Esophagus muscularis mucosa (tissue), 3 donors: ENCODE results near the gene TNFAIP8L2.

ENCODE experiments used
- POLR2A ChIP-seq: fragments of 450-650 bp; IDR thresholded peaks from one replicate; pipeline ENCODE4 v1.6.1; 2017; ENCODE audit warnings: antibody characterized with exemption, moderate library complexity, mild to moderate bottlenecking, low read depth
- TF ChIP-seq, protein P1 (sequence below), 3 experiments: fragments of 200-600 bp in 2 of 3; fragments of 450-650 bp in 1 of 3; sonication (generic) in 2 of 3; IDR thresholded peaks; one replicate each; pipeline ENCODE4 v1.5.1; 2017 to 2019; ENCODE audit warnings: antibody characterized with exemption in 3 of 3, mild to moderate bottlenecking in 2 of 3, moderate library complexity in 1 of 3

DNA sequence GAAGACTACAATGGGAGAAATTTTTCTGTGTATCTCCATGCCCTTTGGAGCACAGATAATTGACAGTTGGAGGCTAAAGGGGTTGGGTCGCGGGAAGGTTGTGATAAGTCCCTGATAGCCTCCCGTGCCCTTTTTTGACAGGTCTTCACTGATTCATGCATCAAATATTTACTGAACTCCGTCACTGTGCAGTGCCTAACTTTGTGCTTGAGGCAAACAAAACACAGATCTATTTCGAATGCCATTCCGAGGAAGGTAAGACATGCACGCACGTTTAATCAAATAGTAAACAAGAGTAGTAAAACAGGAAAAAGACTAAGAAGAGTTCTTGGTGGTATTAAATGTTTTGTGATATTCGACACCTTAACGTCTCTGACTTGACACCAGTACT, 41.4 kb downstream of the TNFAIP8L2 start:
- TF ChIP-seq, protein P1, sequence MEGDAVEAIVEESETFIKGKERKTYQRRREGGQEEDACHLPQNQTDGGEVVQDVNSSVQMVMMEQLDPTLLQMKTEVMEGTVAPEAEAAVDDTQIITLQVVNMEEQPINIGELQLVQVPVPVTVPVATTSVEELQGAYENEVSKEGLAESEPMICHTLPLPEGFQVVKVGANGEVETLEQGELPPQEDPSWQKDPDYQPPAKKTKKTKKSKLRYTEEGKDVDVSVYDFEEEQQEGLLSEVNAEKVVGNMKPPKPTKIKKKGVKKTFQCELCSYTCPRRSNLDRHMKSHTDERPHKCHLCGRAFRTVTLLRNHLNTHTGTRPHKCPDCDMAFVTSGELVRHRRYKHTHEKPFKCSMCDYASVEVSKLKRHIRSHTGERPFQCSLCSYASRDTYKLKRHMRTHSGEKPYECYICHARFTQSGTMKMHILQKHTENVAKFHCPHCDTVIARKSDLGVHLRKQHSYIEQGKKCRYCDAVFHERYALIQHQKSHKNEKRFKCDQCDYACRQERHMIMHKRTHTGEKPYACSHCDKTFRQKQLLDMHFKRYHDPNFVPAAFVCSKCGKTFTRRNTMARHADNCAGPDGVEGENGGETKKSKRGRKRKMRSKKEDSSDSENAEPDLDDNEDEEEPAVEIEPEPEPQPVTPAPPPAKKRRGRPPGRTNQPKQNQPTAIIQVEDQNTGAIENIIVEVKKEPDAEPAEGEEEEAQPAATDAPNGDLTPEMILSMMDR (IDR thresholded peaks at IDR 0.05) = no peak
- TF ChIP-seq POLR2A = no peak
